Mesenchymal stem cell (in vitro differentiated cells and primary cell): Measurements from ENCODE around the gene TOLLIP.

ENCODE experiments used
- DNase-seq: peaks from one replicate; pipeline ENCODE4 v3.0.0-alpha.2; 2013
- H2AFZ ChIP-seq: one replicate; pipeline ENCODE4 v1.6.1; 2013; ENCODE audit warnings: low read depth, mild to moderate bottlenecking, control low read depth, inconsistent platforms, low read length, moderate library complexity
- H2AK5ac ChIP-seq: 2 replicates; pipeline ENCODE4 v1.6.1; 2013; ENCODE audit warnings: low read length, moderate library complexity, mild to moderate bottlenecking, inconsistent platforms; ENCODE audit not compliant: severe bottlenecking
- H2BK120ac ChIP-seq: one replicate; pipeline ENCODE4 v1.6.1; 2013; ENCODE audit warnings: low read depth, mild to moderate bottlenecking, inconsistent platforms, low read length, moderate library complexity
- H2BK12ac ChIP-seq, 2 experiments: one replicate each; pipeline ENCODE4 v1.6.1; 2013; ENCODE audit warnings: inconsistent platforms in 2 of 2, low read length in 2 of 2, mild to moderate bottlenecking in 2 of 2, moderate library complexity in 2 of 2, control low read depth in 1 of 2
- H2BK15ac ChIP-seq: one replicate; pipeline ENCODE4 v1.6.1; 2013; ENCODE audit warnings: mild to moderate bottlenecking, low read depth, inconsistent platforms; ENCODE audit not compliant: poor library complexity, severe bottlenecking
- H2BK5ac ChIP-seq: 2 replicates; pipeline ENCODE4 v1.6.1; 2013; ENCODE audit warnings: low read depth, mild to moderate bottlenecking, low read length, control low read depth, inconsistent platforms; ENCODE audit not compliant: poor library complexity, severe bottlenecking
- H3K14ac ChIP-seq, 2 experiments: one replicate each; pipeline ENCODE4 v1.6.1; 2013; ENCODE audit warnings: inconsistent platforms in 2 of 2, low read length in 2 of 2, control low read depth in 1 of 2, mild to moderate bottlenecking in 1 of 2, moderate library complexity in 1 of 2
- H3K18ac ChIP-seq, 2 experiments: one replicate each; pipeline ENCODE4 v1.6.1; 2013; ENCODE audit warnings: inconsistent platforms in 2 of 2, low read length in 2 of 2, control low read depth in 1 of 2, low read depth in 1 of 2, mild to moderate bottlenecking in 1 of 2
- H3K23ac ChIP-seq, 2 experiments: one replicate each; pipeline ENCODE4 v1.6.1; 2013; ENCODE audit warnings: inconsistent platforms in 2 of 2, low read length in 2 of 2, mild to moderate bottlenecking in 2 of 2, moderate library complexity in 2 of 2, control low read depth in 1 of 2
- H3K27ac ChIP-seq: 2 replicates; pipeline ENCODE4 v1.5.1; 2013; ENCODE audit warnings: mild to moderate bottlenecking, moderate library complexity, low read length, control low read depth, inconsistent platforms; ENCODE audit not compliant: poor library complexity, severe bottlenecking
- H3K27me3 ChIP-seq, 2 experiments: 2 replicates each; pipeline versions ENCODE4 v1.6.1 to v1.7.0; 2013; ENCODE audit warnings: low read length in 2 of 2, mild to moderate bottlenecking in 2 of 2, moderate library complexity in 2 of 2, control low read depth in 1 of 2, inconsistent platforms in 1 of 2; ENCODE audit not compliant: control insufficient read depth in 1 of 2, insufficient read depth in 1 of 2
- H3K36me3 ChIP-seq, 2 experiments: 2 replicates each; pipeline versions ENCODE4 v1.6.1 to v1.7.0; 2013; ENCODE audit warnings: low read length in 2 of 2, control low read depth in 1 of 2, inconsistent platforms in 1 of 2, low read depth in 1 of 2, mild to moderate bottlenecking in 1 of 2; ENCODE audit not compliant: insufficient read depth in 2 of 2, control insufficient read depth in 1 of 2
- H3K4ac ChIP-seq, 2 experiments: one replicate each; pipeline ENCODE4 v1.6.1; 2013; ENCODE audit warnings: inconsistent platforms in 2 of 2, low read length in 2 of 2, mild to moderate bottlenecking in 2 of 2, moderate library complexity in 2 of 2, control low read depth in 1 of 2, low read depth in 1 of 2
- H3K4me1 ChIP-seq: 2 replicates; pipeline ENCODE4 v1.6.1; 2013; ENCODE audit warnings: low read depth, low read length, control low read depth; ENCODE audit not compliant: control insufficient read depth, insufficient read depth
- H3K4me2 ChIP-seq: 2 replicates; pipeline ENCODE4 v1.6.1; 2013; ENCODE audit warnings: low read length, mild to moderate bottlenecking, inconsistent platforms; ENCODE audit not compliant: poor library complexity, severe bottlenecking
- H3K4me3 ChIP-seq, 2 experiments: 2 replicates each; pipeline versions ENCODE4 v1.5.1 to v1.7.0; 2013; ENCODE audit warnings: low read length in 2 of 2, mild to moderate bottlenecking in 2 of 2, control low read depth in 1 of 2, low read depth in 1 of 2; ENCODE audit not compliant: insufficient read depth in 1 of 2
- H3K79me1 ChIP-seq: replicated peaks from 2 replicates; pipeline ENCODE4 v1.6.1; 2013; ENCODE audit warnings: mild to moderate bottlenecking, control low read depth, low read length, inconsistent platforms; ENCODE audit not compliant: poor library complexity, severe bottlenecking
- H3K9ac ChIP-seq: 2 replicates; pipeline ENCODE4 v1.7.0; 2013; ENCODE audit warnings: mild to moderate bottlenecking, low read length, moderate library complexity
- H3K9me3 ChIP-seq: 2 replicates; pipeline ENCODE4 v1.7.0; 2013; ENCODE audit warnings: mild to moderate bottlenecking, low read length; ENCODE audit not compliant: control insufficient read depth
- H4K8ac ChIP-seq: one replicate; pipeline ENCODE4 v1.6.1; 2013; ENCODE audit warnings: inconsistent platforms, mild to moderate bottlenecking, low read length, moderate library complexity
- H4K91ac ChIP-seq: one replicate; pipeline ENCODE4 v1.6.1; 2013; ENCODE audit warnings: mild to moderate bottlenecking, low read length, inconsistent platforms
- WGBS: methylation state at CpG from one replicate; pipeline ENCODE4 v1.1.7; 2013; ENCODE audit warnings: mixed read lengths; 5-methylcytosine and 5-hydroxymethylcytosine counted together

The TOLLIP gene

DNA sequence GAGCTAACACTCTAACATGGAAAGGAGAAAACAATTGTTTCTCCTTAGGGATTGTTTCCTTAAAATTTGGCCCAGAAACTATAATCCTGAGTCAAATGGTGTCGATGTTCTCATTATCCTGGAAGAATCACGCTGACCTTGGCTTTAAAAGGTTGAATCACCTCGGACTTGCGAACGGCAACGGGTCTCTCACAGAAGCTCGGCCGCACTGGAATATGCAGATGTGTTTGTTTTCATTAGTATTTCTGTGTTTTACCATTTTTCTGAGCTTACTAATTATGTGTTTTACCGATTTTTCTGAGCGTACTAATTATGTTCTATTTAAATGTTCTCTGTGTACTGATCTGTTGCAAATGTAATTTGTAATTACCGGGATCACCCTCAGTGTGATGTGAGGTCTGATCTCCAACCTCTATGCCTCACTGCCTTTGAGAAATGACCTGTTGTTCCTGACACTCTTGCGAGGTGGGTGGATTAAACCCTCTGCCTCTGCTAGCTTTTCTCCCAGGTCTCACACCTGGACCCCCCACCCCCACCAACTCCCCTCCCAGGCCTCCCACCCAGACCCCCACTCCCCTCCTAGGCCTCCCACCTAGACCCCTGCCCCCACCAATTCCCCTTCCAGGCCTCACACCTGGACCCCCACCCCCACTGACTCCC lies 42.0 kb upstream of the TOLLIP start:
- Histone ChIP-seq H3K27ac (no peak overlapping the region), H3K4me2 (no peak overlapping the region), H3K4me3 (no peak overlapping the region), H3K36me3 (no peaks in the 10 kb centered on the region), H3K14ac (no peak overlapping the region), H2BK120ac (no peak overlapping the region), H3K23ac (no peak overlapping the region), H3K9me3 (no peaks in the 10 kb centered on the region), H3K79me1 (no peaks in the 10 kb centered on the region), H4K8ac (no peak overlapping the region), H2AFZ (no peak overlapping the region), H3K4me1 (no peaks in the 10 kb centered on the region), H3K18ac (no peak overlapping the region), H3K27me3 (peaks cover 32 to 66% of the 10 kb centered on the region in 2 experiments), H2BK15ac (no peak overlapping the region), H3K4ac (no peak overlapping the region), H2BK5ac (no peak overlapping the region), H4K91ac (no peak overlapping the region), H2AK5ac (no peak overlapping the region), H2BK12ac (no peak overlapping the region), H3K9ac (no peak overlapping the region)
- DNase-seq: no peak
- WGBS: 90% methylated on average over 10 of the region's 12 CpGs

DNA sequence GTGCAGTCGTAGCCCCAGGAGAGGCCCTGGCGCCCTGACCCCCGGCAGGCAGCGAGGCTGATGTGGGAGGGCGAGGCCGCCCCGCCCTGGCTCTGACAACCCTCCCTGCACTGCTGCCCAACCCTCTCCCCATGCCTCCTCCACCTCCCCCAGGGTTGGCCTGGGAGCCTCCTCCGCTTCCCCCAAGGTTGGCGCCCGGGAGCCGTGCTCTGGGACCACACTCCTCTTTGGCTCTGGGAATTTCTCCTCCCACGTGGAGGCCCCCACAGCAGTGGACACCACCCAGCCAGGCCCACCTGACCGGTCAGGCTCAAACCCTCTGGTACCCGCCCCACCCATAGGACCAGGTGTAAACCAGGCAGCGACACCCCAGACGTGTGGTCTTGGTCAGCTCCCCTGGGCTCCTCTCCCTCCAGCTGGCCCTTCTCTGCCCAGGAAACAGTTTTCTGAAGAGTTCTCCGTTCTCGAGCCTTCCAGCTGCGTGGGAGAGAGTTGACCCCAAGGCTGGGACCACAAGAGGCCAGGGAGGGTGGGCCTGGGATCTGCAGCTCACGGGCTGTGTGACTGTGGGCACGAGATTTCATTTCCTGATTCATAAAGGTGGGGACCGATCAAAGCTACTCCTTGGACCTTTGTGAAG lies 40.8 kb upstream of the TOLLIP start:
- no peak overlapping the region for H2BK15ac ChIP-seq
- H4K91ac ChIP-seq: no peak overlapping the region
- H3K14ac ChIP-seq: no peak overlapping the region
- H3K4me2 ChIP-seq: no peak overlapping the region
- no peak overlapping the region for H2BK120ac ChIP-seq
- peaks cover 32 to 58% of the 10 kb centered on the region in 2 experiments for H3K27me3 ChIP-seq
- H3K4me3 ChIP-seq: no peak overlapping the region
- no peaks in the 10 kb centered on the region for H3K36me3 ChIP-seq
- H3K4me1 ChIP-seq: no peaks in the 10 kb centered on the region
- no peaks in the 10 kb centered on the region for H3K79me1 ChIP-seq
- H2BK5ac ChIP-seq: no peak overlapping the region
- no peak overlapping the region for H2AK5ac ChIP-seq
- H2AFZ ChIP-seq: no peak overlapping the region
- no peak overlapping the region for H4K8ac ChIP-seq
- no peak overlapping the region for H3K9ac ChIP-seq
- no peak overlapping the region for H2BK12ac ChIP-seq
- H3K9me3 ChIP-seq: no peaks in the 10 kb centered on the region
- WGBS: 76% methylated on average over 22 of the region's 22 CpGs
- H3K18ac ChIP-seq: no peak overlapping the region
- H3K23ac ChIP-seq: no peak overlapping the region
- no peak overlapping the region for H3K27ac ChIP-seq
- H3K4ac ChIP-seq: no peak overlapping the region
- no peak for DNase-seq

DNA sequence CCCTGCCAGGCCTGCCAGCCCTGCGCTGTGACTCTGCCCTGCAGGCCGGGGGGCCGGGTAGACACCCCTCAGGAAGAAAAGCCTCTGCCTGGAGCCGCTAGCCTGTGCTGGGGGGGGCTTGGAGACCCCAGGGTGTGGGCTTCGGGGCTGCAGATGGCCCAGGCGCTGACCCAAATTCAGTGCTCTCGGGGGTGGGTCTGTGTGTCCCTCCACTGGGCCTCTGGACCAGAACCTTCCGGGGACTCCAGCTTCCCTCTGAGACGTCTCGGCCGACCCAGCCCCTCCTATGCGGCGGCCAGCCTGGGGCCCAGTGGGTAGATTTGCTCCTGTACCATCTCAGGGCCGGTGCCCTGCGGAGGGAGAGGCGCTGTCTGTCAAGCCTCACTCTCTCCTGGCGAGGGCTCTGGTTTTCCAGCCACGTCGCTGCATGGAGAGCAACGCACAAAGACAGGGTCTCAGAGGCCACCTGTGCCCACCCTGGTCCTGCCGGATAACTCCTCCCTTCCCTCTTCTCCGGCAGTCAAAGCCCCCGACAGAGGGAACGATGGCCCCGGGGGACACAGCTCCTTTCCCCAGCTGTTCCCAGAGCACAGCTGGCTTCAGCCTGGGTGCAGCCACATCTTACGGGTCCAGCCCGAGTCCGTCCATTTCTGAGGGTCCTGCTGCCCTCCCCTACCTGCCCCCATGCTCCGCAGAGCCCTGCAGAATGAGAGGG lies 40.1 kb upstream of the TOLLIP start:
- no peak overlapping the region for H3K18ac ChIP-seq
- H2BK5ac ChIP-seq: no peak overlapping the region
- H4K91ac ChIP-seq: no peak overlapping the region
- no peak overlapping the region for H4K8ac ChIP-seq
- no peaks in the 10 kb centered on the region for H3K9me3 ChIP-seq
- H3K79me1 ChIP-seq: no peaks in the 10 kb centered on the region
- DNase-seq: no peak
- H3K23ac ChIP-seq: no peak overlapping the region
- H2AK5ac ChIP-seq: no peak overlapping the region
- no peak overlapping the region for H3K4ac ChIP-seq
- H3K4me3 ChIP-seq: no peak overlapping the region
- H2BK15ac ChIP-seq: no peak overlapping the region
- H3K9ac ChIP-seq: no peak overlapping the region
- H2BK120ac ChIP-seq: no peak overlapping the region
- H3K4me2 ChIP-seq: no peak overlapping the region
- no peak overlapping the region for H3K14ac ChIP-seq
- 85% methylated on average over 29 of the region's 29 CpGs for WGBS
- no peaks in the 10 kb centered on the region for H3K36me3 ChIP-seq
- H3K27ac ChIP-seq: no peak overlapping the region
- peaks cover 32 to 55% of the 10 kb centered on the region in 2 experiments for H3K27me3 ChIP-seq
- H2BK12ac ChIP-seq: no peak overlapping the region
- no peaks in the 10 kb centered on the region for H3K4me1 ChIP-seq
- no peak overlapping the region for H2AFZ ChIP-seq

DNA sequence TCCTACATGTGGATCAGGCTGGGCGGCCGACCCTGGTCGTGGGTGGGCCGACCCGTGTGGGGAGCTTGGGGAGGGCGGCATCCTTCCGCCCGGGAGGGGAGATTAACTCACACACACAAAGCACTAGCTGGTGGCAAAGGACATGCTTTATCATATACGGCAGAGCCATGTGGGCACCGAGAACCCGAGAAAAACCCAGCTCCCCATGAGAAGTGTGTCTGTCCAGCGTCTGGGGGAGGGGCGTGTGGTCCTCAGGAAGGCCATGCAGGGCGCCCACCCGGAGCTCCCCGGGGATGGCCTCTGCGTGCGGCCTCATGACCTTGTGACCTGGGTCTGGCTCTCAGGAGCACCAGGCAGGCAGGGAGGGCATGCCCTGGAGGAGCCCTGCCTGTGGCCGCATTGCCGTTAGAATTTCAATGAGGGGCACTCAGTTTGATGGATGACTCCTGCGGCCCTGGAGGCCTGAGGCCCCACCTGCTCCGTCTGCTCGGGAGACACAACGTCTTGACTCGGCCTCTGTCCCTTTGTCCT lies 39.4 kb upstream of the TOLLIP start:
- H3K4me3 ChIP-seq: no peak overlapping the region
- no peak overlapping the region for H3K4ac ChIP-seq
- no peak overlapping the region for H2BK15ac ChIP-seq
- no peak overlapping the region for H3K18ac ChIP-seq
- WGBS: 49% methylated on average over 25 of the region's 25 CpGs
- no peaks in the 10 kb centered on the region for H3K9me3 ChIP-seq
- no peak overlapping the region for H3K4me2 ChIP-seq
- H3K27ac ChIP-seq: no peak overlapping the region
- no peak overlapping the region for H3K9ac ChIP-seq
- H2BK120ac ChIP-seq: no peak overlapping the region
- no peak overlapping the region for H2BK5ac ChIP-seq
- H3K79me1 ChIP-seq: no peaks in the 10 kb centered on the region
- H4K8ac ChIP-seq: no peak overlapping the region
- H3K14ac ChIP-seq: no peak overlapping the region
- no peak overlapping the region for H3K23ac ChIP-seq
- H3K4me1 ChIP-seq: no peaks in the 10 kb centered on the region
- H2AFZ ChIP-seq: no peak overlapping the region
- no peak for DNase-seq
- no peak overlapping the region for H2AK5ac ChIP-seq
- no peak overlapping the region for H2BK12ac ChIP-seq
- peaks cover 39 to 51% of the 10 kb centered on the region in 2 experiments for H3K27me3 ChIP-seq
- no peak overlapping the region for H4K91ac ChIP-seq
- H3K36me3 ChIP-seq: no peaks in the 10 kb centered on the region
